Measurements from ENCODE around the gene FYN.

DNA sequence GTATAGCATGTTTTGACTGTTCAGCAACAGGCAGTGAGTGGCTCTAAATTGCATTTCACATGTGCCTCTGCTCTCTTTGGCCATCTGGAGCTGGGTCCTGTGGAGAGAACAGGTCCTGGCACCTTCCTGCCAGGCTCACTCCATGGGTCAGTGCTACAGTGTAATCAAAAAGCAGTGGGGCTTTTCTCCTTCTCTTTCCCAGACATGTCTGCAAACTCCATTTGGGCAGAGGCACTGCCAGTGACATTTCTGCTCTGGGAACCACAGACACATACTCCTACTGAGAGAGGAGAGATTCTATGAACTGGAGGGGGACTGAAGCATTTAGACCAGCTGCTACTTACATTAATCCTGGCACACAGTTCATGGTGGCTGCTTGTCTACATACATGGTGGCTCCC is 199.3 kb downstream of the FYN start:
- TF ChIP-seq POLR2A (IDR thresholded peaks at IDR 0.05; ENCODE audit: low read depth, low read length) (no peak), POLR2AphosphoS5 (IDR thresholded peaks at IDR 0.05; ENCODE audit: low read depth, low read length) (no peak), POU2F2 (IDR thresholded peaks at IDR 0.05; ENCODE audit: low read depth, low read length) (no peak), TAF1 (IDR thresholded peaks at IDR 0.05; ENCODE audit: low read depth, low read length) (no peak), SPI1 (IDR thresholded peaks at IDR 0.05; ENCODE audit: low read depth, low read length) (0 out of 2 replicates have a peak, but pooled peaks have one; percentile 33)

Measured in GM12891 (cell line).